Measurements from ENCODE around the gene RBMS1.

RBMS1 gene

DNA sequence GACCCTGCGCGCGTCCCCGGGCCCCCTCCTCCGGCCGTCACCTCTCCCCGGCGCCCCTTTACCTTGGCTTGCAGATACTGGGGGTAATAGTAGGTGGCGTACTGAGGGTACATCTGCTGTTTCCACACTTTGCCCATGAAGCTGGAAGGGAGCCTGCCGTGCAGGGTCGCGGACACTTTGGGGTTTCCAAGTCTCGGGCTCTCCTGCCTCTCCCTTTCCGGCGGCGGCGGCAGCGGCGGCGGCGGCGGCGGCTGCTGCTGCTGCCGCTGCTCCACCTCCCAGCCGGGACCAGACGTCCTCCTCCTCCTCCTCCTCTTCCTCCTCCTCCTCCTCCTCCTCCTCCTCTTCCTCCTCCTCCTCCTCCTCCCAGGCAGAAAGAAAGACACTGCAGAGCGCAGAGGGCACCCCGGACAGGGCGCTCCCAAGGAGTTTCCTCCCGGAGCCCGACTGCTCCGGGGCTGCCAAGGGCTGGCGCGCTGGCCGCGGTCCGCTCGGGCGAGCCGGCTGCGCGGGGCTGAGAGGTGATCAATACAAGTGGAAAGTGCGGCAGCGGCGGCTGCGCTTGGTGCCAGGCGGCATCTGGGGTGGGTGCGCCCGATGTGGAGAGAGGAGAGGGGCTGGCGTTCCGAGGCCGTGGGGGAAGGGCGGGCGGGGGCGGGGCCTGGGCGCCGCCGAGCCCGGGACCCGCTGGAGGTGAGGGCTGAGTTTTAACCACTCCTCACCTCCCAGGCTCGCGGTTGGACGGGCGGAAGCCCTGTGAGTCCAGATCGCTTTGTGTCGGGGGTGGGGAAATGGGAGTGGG is at the start of gene RBMS1:
RBMS1 (minus strand) TSS at position 581 of the 802 bp plus-strand sequence; CDS start at position 137, 444 bp downstream.
- DNase-seq: peak; percentile 82

- no peak for DNase-seq
Measured at GRCh38 chr2:160541745-160542144, 48.1 kb upstream of the RBMS1 start.

GRCh38 chr2:160538559-160539355 is 45.1 kb upstream of the RBMS1 start:
- no peak for DNase-seq

DNA sequence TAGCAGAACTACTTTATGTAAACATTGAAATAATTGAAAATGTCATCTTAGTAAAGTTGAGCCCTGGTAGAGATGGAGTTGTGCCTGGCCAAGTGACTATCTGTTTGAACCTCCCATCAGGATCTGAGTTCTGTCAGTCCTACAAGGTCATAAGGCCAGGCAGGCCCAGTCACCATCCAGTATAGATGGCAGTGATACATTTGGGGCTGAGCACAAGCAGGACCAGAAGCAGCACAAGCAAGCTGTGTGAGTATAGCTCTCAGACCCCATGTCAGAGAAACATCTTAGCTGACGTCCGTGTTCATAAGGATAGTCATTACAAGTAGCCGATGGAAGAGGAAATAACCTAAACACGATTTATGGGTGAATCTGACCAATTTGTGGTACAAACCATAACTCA is 44.5 kb upstream of the RBMS1 start:
- DNase-seq: no peak

GRCh38 chr2:160534996-160535395 is 41.4 kb upstream of the RBMS1 start:
- no peak for DNase-seq

- no peak for DNase-seq
Measured at GRCh38 chr2:160534249-160534648, 40.6 kb upstream of the RBMS1 start.

- no peak for DNase-seq
Measured at GRCh38 chr2:160533482-160533881, 39.9 kb upstream of the RBMS1 start.

DNA sequence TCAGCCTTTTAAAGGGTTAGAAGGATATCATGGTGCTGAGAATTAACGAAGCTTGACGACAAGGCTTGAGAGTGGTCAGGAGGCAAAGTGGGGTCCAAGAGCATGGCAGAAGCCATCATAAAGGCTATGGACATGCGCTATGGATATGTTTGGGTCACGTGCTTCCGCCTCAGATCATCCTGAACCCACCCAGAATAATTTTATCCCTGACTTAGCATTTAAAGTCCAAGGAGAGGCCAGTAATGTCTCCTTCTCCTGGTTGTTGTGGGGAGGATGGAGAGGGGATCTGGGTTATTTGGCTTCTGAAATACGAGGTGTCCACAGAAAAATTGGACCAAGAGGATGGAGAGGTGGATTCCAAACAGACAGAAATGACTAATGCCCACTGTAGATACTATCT is 38.8 kb upstream of the RBMS1 start:
- DNase-seq: no peak

DNA sequence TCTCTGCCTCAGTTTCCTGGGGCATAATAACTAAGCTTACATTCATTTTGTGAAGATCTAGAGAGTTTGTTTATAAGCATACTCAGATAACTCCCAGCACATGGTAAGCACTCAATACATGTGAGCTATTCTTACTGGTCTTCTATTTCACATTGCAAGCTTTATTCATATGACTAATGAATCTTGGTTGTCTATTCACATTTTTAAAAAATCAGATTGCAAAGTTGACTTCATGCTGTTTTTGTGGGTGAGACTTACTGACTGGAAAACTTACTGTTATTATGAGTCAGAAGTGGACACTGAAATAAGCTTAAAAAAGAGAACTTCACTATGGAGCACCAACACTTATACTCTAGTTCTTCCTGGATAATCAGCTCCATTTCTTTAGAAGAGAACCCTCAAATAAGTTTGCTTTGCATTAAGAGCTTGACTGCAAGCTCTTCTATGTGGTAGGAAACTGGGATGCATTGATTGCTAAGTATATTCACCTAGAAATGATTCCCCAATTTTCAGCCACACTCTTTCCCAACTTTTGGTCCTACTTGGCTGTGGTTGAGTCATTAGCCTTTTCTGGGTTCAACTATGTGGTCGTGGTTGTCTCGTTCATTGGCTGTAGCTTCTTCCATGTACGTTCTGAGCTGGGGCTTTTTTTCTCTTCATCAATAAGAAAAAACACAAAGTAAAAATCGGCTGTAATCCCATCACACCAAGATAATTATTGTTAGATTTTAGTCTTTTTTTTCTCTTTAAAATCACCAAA is 29.5 kb upstream of the RBMS1 start:
- no peak for DNase-seq

DNA sequence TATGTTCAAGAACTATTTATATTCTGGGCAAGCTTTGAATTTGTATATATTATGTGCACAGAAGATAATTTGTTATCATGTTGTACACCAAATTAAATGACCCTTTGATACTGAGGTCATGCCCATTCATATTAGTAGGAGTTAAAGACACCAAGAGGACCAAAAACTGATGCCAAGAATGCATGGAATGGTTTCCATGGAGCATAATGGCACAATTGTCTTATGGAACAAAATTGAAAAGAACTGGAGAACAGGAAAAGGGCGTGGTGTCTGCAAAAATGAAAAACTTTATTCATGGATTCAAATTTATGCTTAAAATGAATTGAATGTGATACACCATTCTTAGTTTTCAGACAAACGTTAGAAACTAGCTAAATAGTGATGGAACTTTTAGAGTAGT is 24.1 kb upstream of the RBMS1 start:
- no peak for DNase-seq

DNA sequence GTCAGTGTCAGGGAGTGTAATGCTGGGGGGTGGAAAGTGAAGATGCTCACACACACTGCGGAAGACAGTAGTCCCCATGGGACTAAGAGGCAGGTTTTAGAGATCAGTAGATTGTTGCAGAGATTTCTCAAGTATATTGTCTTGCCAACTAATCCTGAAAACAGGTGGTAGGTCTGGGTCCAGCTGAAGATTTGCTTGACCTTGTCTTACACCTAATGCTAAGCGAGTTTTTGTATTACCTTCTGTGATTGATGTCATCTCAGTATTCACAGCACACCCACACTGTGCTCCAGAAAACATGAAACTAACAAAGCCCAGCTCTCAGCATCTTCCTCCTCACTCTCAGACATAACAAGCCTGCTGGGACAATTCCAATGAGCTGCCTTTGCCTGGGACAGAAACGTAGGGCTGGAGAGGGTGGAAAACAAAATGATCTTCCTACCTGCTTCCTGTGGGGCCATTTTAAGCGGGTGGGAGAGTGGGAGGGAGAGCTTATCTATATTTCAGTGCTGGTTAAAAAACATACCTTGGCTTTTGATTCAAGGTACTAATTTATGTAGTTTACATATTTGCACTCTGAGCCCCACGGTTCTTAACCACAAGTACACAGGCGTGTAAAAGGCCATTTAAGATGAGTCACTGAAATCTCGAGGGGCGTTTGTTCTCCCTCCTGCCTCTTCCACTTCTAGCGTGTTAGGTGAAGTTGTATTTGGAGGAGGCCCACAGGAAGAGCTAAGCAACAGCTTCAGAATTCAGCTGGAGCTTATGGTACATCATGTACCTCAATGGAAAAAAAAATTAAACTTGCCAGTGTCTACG is 23.1 kb upstream of the RBMS1 start:
- peak; percentile 67 for DNase-seq

DNA sequence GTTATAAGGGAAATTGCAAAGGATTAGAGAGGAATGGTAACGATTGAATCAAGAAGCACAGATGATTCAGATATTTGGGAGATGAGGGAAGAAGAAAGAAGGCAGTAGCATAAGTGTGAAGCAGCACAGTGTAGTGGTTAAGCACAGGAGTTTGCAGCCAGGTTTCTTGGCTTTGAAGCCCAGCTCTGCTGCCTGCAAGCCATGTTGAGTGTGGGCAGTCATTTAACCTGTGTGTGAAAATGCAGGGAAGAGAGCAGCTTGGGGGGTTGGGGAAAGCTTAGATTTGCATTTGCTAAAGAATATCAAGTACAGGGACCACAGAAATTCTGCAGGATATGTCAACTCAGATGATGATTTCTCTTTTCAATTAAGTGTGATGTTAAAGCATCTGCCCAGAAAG is 21.5 kb upstream of the RBMS1 start:
- DNase-seq: no peak

GRCh38 chr2:160513120-160513519 is 19.5 kb upstream of the RBMS1 start:
- DNase-seq: no peak

DNA sequence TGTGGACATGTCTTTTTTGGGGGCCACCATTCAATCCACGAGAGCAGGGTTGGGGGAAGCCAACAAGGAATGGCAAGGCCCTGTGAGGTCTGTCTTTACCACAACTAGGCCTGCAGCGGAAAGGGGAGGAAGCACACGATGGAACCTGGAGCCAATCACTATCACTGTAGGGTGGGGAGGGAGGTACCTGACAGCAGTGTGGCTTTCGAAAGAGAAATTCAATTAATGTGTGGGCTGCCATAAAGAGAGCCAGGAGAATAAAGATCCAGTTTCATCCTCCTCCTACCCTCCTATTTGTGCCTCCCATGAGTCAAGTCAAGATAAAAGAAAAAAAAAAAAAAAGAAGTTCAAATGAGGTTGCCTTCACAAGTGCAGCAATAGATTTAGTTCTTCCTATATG is 18.9 kb upstream of the RBMS1 start:
- DNase-seq: no peak

DNA sequence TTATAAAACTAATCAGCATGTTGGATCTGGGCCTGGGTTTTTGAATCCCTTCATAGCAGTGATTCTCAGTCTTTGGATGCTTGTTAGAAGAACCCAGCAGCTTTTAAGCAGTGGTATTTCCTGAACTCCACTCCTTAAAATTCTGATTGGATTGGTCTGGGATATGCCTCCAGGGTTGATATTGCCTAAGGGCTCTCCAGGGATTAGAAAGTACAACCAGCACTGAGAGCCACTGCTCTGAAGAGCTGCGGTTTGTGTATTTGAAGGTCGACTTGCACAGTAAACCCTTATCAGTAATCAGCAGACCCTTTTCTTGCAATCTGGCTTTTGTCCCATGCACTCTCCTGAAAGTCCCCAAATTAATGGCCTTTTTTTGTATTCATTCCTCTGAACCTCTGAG is 17.0 kb upstream of the RBMS1 start:
- DNase-seq: no peak

DNA sequence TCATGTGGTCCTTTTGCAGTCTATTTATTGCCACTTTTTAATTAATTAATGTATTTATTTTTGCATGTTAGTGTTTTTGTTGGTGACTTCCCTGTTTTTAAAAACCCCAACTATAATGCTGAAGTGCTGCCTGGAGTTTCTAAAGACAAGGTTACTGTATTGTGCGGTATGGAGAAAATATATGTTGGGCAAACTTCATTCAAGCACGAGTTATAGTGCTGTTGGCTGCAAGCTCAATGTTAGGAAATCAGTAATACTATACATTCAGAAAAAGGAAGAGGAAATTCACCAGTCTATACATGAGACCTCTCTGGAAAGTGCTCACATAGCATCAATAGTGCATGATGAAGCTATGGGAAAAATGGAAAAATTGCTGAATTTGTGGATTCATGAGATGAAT is 15.4 kb upstream of the RBMS1 start:
- DNase-seq: no peak

- no peak for DNase-seq
Measured at GRCh38 chr2:160507464-160507863, 13.9 kb upstream of the RBMS1 start.

DNA sequence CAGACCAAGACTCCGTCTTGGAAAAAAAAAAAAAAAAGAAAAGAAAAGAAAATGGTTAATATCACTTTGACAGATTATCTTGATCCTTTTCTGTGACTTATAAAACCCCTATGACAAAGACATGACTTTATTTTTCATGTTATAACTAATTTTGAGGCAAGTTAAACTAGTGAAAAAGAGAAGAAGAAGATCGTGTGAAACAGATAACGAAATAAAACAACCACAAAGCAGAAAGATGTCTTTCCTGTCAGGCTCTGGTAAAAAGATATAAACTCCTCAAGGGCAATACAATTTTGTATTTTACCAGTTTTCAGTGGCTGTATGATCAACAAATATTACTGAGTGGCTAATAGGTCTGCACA is 13.4 kb upstream of the RBMS1 start:
- DNase-seq: no peak

DNA sequence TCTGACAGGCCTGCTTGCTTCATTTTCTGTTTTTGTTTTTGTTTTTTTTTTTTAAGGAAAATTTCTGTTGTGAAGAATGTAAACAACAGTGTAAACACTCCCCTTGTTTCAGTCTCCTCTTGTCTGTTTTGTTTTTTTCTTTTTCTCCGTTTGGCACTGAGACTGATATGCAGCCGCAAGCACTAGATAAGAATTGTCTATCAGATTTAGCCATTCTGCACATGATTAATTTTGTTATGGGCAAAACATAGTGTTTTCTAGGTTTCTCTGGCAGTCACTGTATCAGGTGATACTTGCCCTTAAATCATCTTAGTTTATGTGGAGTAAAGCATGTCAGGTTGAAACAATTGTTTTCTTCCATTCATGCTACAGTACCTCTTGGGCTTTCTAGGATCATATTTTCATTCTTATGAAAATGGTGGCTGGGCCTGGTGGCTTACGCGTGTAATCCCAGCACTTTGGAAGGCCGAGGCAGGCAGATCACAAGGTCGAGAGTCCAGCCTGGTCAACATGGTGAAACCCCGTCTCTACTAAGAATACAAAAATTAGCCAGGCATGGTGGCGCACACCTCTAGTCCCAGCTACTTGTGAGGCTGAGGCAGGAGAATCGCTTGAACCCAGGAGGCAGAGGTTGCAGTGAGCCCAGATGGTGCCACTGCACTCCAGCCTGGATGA is 12.9 kb upstream of the RBMS1 start:
- no peak for DNase-seq

GRCh38 chr2:160505256-160505655 is 11.6 kb upstream of the RBMS1 start:
- no peak for DNase-seq

DNA sequence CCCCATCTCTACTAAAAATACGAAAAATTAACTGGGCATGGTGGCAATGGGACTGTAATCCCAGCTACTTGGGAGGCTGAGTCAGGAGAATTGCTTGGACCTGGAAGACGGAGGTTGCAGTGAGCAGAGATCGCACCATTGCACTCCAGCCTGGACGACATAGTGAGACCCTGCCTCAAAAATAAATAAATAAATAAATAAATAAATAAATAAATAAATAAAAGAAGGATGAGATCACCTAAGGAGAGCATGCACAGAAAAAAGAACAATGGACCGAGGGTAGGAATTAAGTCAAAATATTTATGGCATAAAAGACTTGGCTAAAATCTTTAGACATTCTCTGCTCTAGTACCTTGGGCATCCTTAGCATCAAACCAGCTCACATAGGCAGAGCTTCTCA is 8.9 kb upstream of the RBMS1 start:
- no peak for DNase-seq

DNA sequence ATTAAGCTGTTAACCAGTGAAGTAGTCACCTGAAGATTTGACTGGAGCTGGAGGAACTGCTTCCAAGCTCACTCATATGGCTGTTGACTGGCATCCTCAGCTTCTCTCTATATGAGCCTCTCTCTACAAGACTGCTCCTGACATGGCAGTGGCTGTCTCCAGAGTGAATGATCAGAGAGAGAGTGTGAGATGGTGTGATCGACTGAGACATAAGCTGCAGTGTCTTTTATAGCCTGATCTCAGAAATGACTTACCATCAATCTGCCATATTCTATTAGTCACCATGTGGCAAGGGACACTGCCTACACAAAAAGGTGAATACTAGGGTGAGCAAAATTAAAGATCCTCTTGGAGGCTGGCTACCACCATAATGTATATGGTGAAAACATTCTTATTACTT is 7.8 kb upstream of the RBMS1 start:
- DNase-seq: no peak
